H1 (cell line): ENCODE measurements around the gene TRIM43. TPM values are rescaled to one million over a fixed set of nuclear protein-coding genes. Genes with fewer than 3 reads are reported as not detected.
"Not testable (repeated sequence)": the region's sequence is repeated elsewhere in the genome, so short reads cannot be mapped to it uniquely, and the experiment has no call there.

Experiments
- CTCF ChIA-PET: fragments of 300-600 bp; sonication (Branson Sonifier 250); formaldehyde crosslinking; loops from one replicate; lab custom pipeline; 2021; ENCODE audit not compliant: partially characterized antibody; lab: Charles Lee
- POLR2A ChIA-PET: fragments of 300-600 bp; sonication (Branson Sonifier 250); formaldehyde crosslinking; loops from one replicate; lab custom pipeline; 2021; ENCODE audit warnings: inconsistent platforms; ENCODE audit not compliant: partially characterized antibody; lab: Charles Lee
- DNase-seq, 2 experiments: peaks; one replicate each; pipeline versions ENCODE4 v3.0.0 to v3.0.0-alpha.2; 2010 to 2022; ENCODE audit warnings: low spot score in 2 of 2, low read depth in 1 of 2, mixed read lengths in 1 of 2
- FAIRE-seq: peaks from 2 replicates; lab custom pipeline; 2011; peaks lifted over from hg19 to GRCh38; lab: Jason Lieb, UNC
- H2AFZ ChIP-seq: 2 replicates; pipeline ENCODE4 v1.8.1; 2012; ENCODE audit warnings: low read length, inconsistent platforms
- H2AK5ac ChIP-seq: 2 replicates; pipeline ENCODE4 v1.6.1; 2013; ENCODE audit warnings: low read depth, low read length
- H2BK120ac ChIP-seq: replicated peaks from 2 replicates; pipeline ENCODE3; 2013; ENCODE audit warnings: low read depth, low read length, inconsistent platforms
- H2BK12ac ChIP-seq: 2 replicates; pipeline ENCODE4 v1.6.1; 2013; ENCODE audit warnings: low read depth, low read length
- H2BK15ac ChIP-seq: 2 replicates; pipeline ENCODE4 v1.6.1; 2013; ENCODE audit warnings: low read length
- H2BK20ac ChIP-seq: 2 replicates; pipeline ENCODE4 v1.6.1; 2013; ENCODE audit warnings: low read length
- H2BK5ac ChIP-seq: 2 replicates; pipeline ENCODE4 v1.6.1; 2013; ENCODE audit warnings: low read depth, low read length
- H3K14ac ChIP-seq: 2 replicates; pipeline ENCODE4 v1.6.1; 2013; ENCODE audit warnings: inconsistent platforms; ENCODE audit not compliant: insufficient read length
- H3K18ac ChIP-seq: 2 replicates; pipeline ENCODE4 v1.6.1; 2013; ENCODE audit warnings: low read length; ENCODE audit errors: extremely low read depth
- H3K23ac ChIP-seq: 2 replicates; pipeline ENCODE4 v1.6.1; 2013; ENCODE audit warnings: inconsistent platforms; ENCODE audit not compliant: insufficient read length
- H3K23me2 ChIP-seq: 2 replicates; pipeline ENCODE4 v1.6.1; 2013; ENCODE audit warnings: low read depth, low read length
- H3K27ac ChIP-seq: 2 replicates; pipeline ENCODE4 v1.6.1; 2011; ENCODE audit warnings: low read depth, low read length, inconsistent platforms
- H3K27me3 ChIP-seq, 4 experiments: replicated peaks in 1 of 4; 1 replicate in 1 of 4; 2 replicates in 3 of 4; pipeline versions ENCODE4 v1.6.1 to v1.8.1; 2011 to 2013; ENCODE audit warnings: low read length in 3 of 4, mild to moderate bottlenecking in 3 of 4, inconsistent platforms in 2 of 4, mixed read lengths in 2 of 4, moderate library complexity in 1 of 4; ENCODE audit not compliant: control insufficient read depth in 3 of 4, insufficient read depth in 3 of 4; ENCODE audit errors: extremely low read depth in 1 of 4
- H3K36me3 ChIP-seq, 4 experiments: 2 replicates each; pipeline versions ENCODE4 v1.6.1 to v1.8.1; 2011 to 2013; ENCODE audit warnings: mild to moderate bottlenecking in 4 of 4, low read length in 3 of 4, moderate library complexity in 2 of 4, control low read depth in 1 of 4, inconsistent platforms in 1 of 4; ENCODE audit not compliant: insufficient read depth in 4 of 4, control insufficient read depth in 2 of 4
- H3K4ac ChIP-seq: replicated peaks from 2 replicates; pipeline ENCODE3; 2013; ENCODE audit warnings: low read length, low read depth, mixed read lengths, inconsistent platforms; ENCODE audit not compliant: insufficient read length
- H3K4me1 ChIP-seq, 4 experiments: replicated peaks in 1 of 4; 1 replicate in 1 of 4; 2 replicates in 3 of 4; pipeline versions ENCODE4 v1.6.1 to v1.8.1; 2011 to 2013; ENCODE audit warnings: low read length in 3 of 4, inconsistent platforms in 2 of 4, mixed read lengths in 1 of 4; ENCODE audit not compliant: insufficient read depth in 4 of 4, control insufficient read depth in 3 of 4
- H3K4me2 ChIP-seq, 2 experiments: 2 replicates each; pipeline versions ENCODE4 v1.6.1 to v1.8.1; 2011 to 2013; ENCODE audit warnings: low read depth in 2 of 2, low read length in 2 of 2, control low read depth in 1 of 2, inconsistent platforms in 1 of 2, mild to moderate bottlenecking in 1 of 2; ENCODE audit not compliant: insufficient read depth in 1 of 2
- H3K4me3 ChIP-seq, 4 experiments: fragments of 200-600, 300-600 bp in 1 of 4; sonication (generic), shearing (Covaris generic), sonication (Bioruptor Twin) in 1 of 4; 2 replicates each; pipeline versions ENCODE4 v1.5.1 to v1.8.1; 2011 to 2016; ENCODE audit warnings: low read length in 4 of 4, low read depth in 3 of 4, control low read depth in 2 of 4, inconsistent platforms in 2 of 4, mild to moderate bottlenecking in 2 of 4, mixed read lengths in 1 of 4, moderate library complexity in 1 of 4; ENCODE audit not compliant: insufficient read depth in 2 of 4; ENCODE audit errors: extremely low read depth in 1 of 4
- H3K56ac ChIP-seq: replicated peaks from 2 replicates; pipeline ENCODE3; 2013; ENCODE audit warnings: low read depth, mild to moderate bottlenecking, mixed read lengths, low read length, inconsistent platforms; ENCODE audit not compliant: insufficient read length
- H3K79me1 ChIP-seq: 2 replicates; pipeline ENCODE4 v1.6.1; 2013; ENCODE audit warnings: low read depth, low read length, control low read depth
- H3K79me2 ChIP-seq, 2 experiments: 2 replicates each; pipeline versions ENCODE4 v1.6.1 to v1.8.1; 2012 to 2013; ENCODE audit warnings: low read length in 2 of 2, mild to moderate bottlenecking in 2 of 2, inconsistent platforms in 1 of 2; ENCODE audit not compliant: insufficient read depth in 2 of 2, control insufficient read depth in 1 of 2
- H3K9ac ChIP-seq, 4 experiments: replicated peaks in 1 of 4; 1 replicate in 1 of 4; 2 replicates in 3 of 4; pipeline versions ENCODE4 v1.6.1 to v1.8.1; 2011 to 2013; ENCODE audit warnings: low read depth in 3 of 4, low read length in 3 of 4, control low read depth in 2 of 4, mild to moderate bottlenecking in 2 of 4, moderate library complexity in 2 of 4, inconsistent platforms in 1 of 4; ENCODE audit errors: extremely low read depth in 1 of 4
- H3K9me3 ChIP-seq, 2 experiments: 2 replicates each; pipeline versions ENCODE4 v1.6.1 to v1.8.1; 2012 to 2013; ENCODE audit warnings: mild to moderate bottlenecking in 2 of 2, moderate library complexity in 2 of 2, control low read depth in 1 of 2, inconsistent platforms in 1 of 2, low read depth in 1 of 2, low read length in 1 of 2, mixed read lengths in 1 of 2; ENCODE audit not compliant: insufficient read depth in 2 of 2
- H4K20me1 ChIP-seq, 2 experiments: replicated peaks in 1 of 2; 2 replicates each; pipeline versions ENCODE3 to v1.8.1; 2011 to 2013; ENCODE audit warnings: inconsistent platforms in 2 of 2, low read length in 2 of 2, mild to moderate bottlenecking in 1 of 2; ENCODE audit not compliant: insufficient read depth in 2 of 2, control insufficient read depth in 1 of 2
- H4K5ac ChIP-seq: 2 replicates; pipeline ENCODE4 v1.6.1; 2013; ENCODE audit warnings: low read length, low read depth, mixed read lengths, inconsistent platforms; ENCODE audit not compliant: insufficient read length
- H4K8ac ChIP-seq: 2 replicates; pipeline ENCODE4 v1.8.0; 2013; ENCODE audit warnings: mild to moderate bottlenecking, moderate library complexity, low read length, inconsistent platforms; ENCODE audit not compliant: insufficient read depth; ENCODE audit errors: extremely low read depth
- H4K91ac ChIP-seq: replicated peaks from 2 replicates; pipeline ENCODE3; 2013; ENCODE audit warnings: low read length, mixed read lengths, inconsistent platforms; ENCODE audit not compliant: insufficient read length
- WGBS, 2 experiments: shearing (Covaris generic) in 1 of 2; methylation state at CpG; one replicate each; pipeline versions ENCODE4 v1.1.6 to v1.1.7; 2013 to 2015; ENCODE audit warnings: low lambda C conversion rate in 2 of 2, mixed read lengths in 2 of 2, inconsistent platforms in 1 of 2, low coverage in 1 of 2, missing lambda C conversion rate in 1 of 2; ENCODE audit not compliant: insufficient replicate concordance in 2 of 2, insufficient coverage in 1 of 2, insufficient read length in 1 of 2; ENCODE audit errors: extremely low coverage in 1 of 2, missing lambda C conversion rate in 1 of 2; 5-methylcytosine and 5-hydroxymethylcytosine counted together
- polyA plus RNA-seq, 7 experiments: library from polyadenylated mRNA; depleted of rRNA in 3 of 7; stranded (reverse) in 5 of 7; unstranded in 2 of 7; fragments of >200 nt in 5 of 7; fragments of 200-250 nt in 2 of 7; gene quantifications; 1 replicate in 5 of 7; 2 replicates in 1 of 7; 4 replicates in 1 of 7; pipeline versions ENCODE4 v1.2.1 to v1.2.3, GENCODE V29; 2011 to 2013; ENCODE audit warnings: missing spikeins in 2 of 7, mixed read lengths in 2 of 7
- total RNA-seq: library from RNA; stranded (reverse); fragmentation: NEBNext Ultra II Directional; extraction: Animal tissue kit (Norgen Biotek cat#: 25700); gene quantifications from 2 replicates; pipeline ENCODE4 v1.2.1, GENCODE V29; 2021

Gene TRIM43
- total and polyA plus RNA-seq, 2 of the 8 experiments (the other 6 are each of a cell fraction or from before 2014, with no cell fraction given): not detected

- POLR2A ChIA-PET, FAIRE-seq, H3K14ac ChIP-seq, H4K8ac ChIP-seq, H3K9me3 ChIP-seq, H4K20me1 ChIP-seq, DNase-seq, H3K36me3 ChIP-seq, H2BK12ac ChIP-seq, H3K4me1 ChIP-seq, H3K79me1 ChIP-seq, H3K23me2 ChIP-seq, H2BK120ac ChIP-seq, H3K56ac ChIP-seq, H2BK5ac ChIP-seq, H3K4me3 ChIP-seq, H3K18ac ChIP-seq, H2AK5ac ChIP-seq, H2AFZ ChIP-seq, H2BK15ac ChIP-seq, H3K23ac ChIP-seq, H3K27ac ChIP-seq, H3K9ac ChIP-seq, H4K91ac ChIP-seq, CTCF ChIA-PET, H2BK20ac ChIP-seq, H3K4me2 ChIP-seq, H3K79me2 ChIP-seq, H3K4ac ChIP-seq, H4K5ac ChIP-seq, H3K27me3 ChIP-seq: not testable (repeated sequence)
- WGBS, 2 experiments: no CpG with 5 or more reads among the region's 3 CpGs
These were observed 16.6 kb downstream of the TRIM43 start for GRCh38 chr2:95608356-95608755.

GRCh38 chr2:95609764-95610163, 18.0 kb downstream of the TRIM43 start:
- H2AFZ ChIP-seq, H2BK120ac ChIP-seq, H2BK5ac ChIP-seq, H4K91ac ChIP-seq, H2BK20ac ChIP-seq, H3K4me1 ChIP-seq, CTCF ChIA-PET, H3K79me1 ChIP-seq, H3K4me2 ChIP-seq, H2AK5ac ChIP-seq, H3K14ac ChIP-seq, DNase-seq, H4K5ac ChIP-seq, H3K4ac ChIP-seq, FAIRE-seq, H3K9me3 ChIP-seq, H4K20me1 ChIP-seq, H3K27ac ChIP-seq, H2BK12ac ChIP-seq, H3K36me3 ChIP-seq, H3K79me2 ChIP-seq, H2BK15ac ChIP-seq, H3K23ac ChIP-seq, H3K23me2 ChIP-seq, H4K8ac ChIP-seq, H3K9ac ChIP-seq, H3K18ac ChIP-seq, H3K27me3 ChIP-seq, POLR2A ChIA-PET, H3K4me3 ChIP-seq, H3K56ac ChIP-seq: not testable (repeated sequence)
- no CpG with 5 or more reads among the region's 2 CpGs for WGBS, 2 experiments
